ENCODE measurements around the gene COL28A1. TPM values are rescaled to one million over a fixed set of nuclear protein-coding genes. Genes with fewer than 3 reads are reported as not detected.

Gene COL28A1
- total and polyA plus RNA-seq, 5 donors: 3.8 to 5.8 (median 4.6) TPM

GRCh38 chr7:7331523-7331922 lies 204.2 kb downstream of the COL28A1 start:
- ATAC-seq (no peak), DNase-seq (no peak)
- Histone ChIP-seq H3K27ac (ENCODE audit: low read length) (no peak overlapping the region), H3K4me1 (ENCODE audit: control insufficient read depth, insufficient read depth, low read length) (no peaks in the 10 kb centered on the region), H3K9me3 (ENCODE audit: control insufficient read depth, low read length) (no peaks in the 10 kb centered on the region), H3K27me3 (ENCODE audit: control insufficient read depth, insufficient read depth) (no peaks in the 10 kb centered on the region), H3K4me3 (ENCODE audit: low read length) (no peak overlapping the region)
- WGBS: 68% methylated on average over 4 of the region's 4 CpGs
- intact Hi-C loops (cut with DNase I): no loop called here

GRCh38 chr7:7330997-7331396 lies 204.7 kb downstream of the COL28A1 start:
- no peaks in the 10 kb centered on the region for H3K4me1 ChIP-seq (ENCODE audit: control insufficient read depth, insufficient read depth, low read length)
- WGBS: 47% methylated on average over 2 of the region's 2 CpGs
- H3K4me3 ChIP-seq (ENCODE audit: low read length): no peak overlapping the region
- no peak overlapping the region for H3K27ac ChIP-seq (ENCODE audit: low read length)
- no peaks in the 10 kb centered on the region for H3K27me3 ChIP-seq (ENCODE audit: control insufficient read depth, insufficient read depth)
- H3K9me3 ChIP-seq (ENCODE audit: control insufficient read depth, low read length): no peaks in the 10 kb centered on the region
- no peak for DNase-seq
- intact Hi-C loops (cut with DNase I): no loop called here
- no peak for ATAC-seq

- intact Hi-C loops (cut with DNase I): no loop called here
- WGBS: 8% methylated on average over 1 of the region's 1 CpG
Observed at GRCh38 chr7:7329326-7329725, 206.3 kb downstream of the COL28A1 start.

GRCh38 chr7:7327423-7327822 lies 208.2 kb downstream of the COL28A1 start:
- no peak overlapping the region for H3K4me3 ChIP-seq (ENCODE audit: low read length)
- H3K27ac ChIP-seq (ENCODE audit: low read length): no peak overlapping the region
- intact Hi-C loops (cut with DNase I): no loop called here
- DNase-seq (no peak), ATAC-seq (no peak)
- no peaks in the 10 kb centered on the region for H3K9me3 ChIP-seq (ENCODE audit: control insufficient read depth, low read length)
- 67% methylated on average over 2 of the region's 2 CpGs for WGBS
- no peaks in the 10 kb centered on the region for H3K27me3 ChIP-seq (ENCODE audit: control insufficient read depth, insufficient read depth)
- no peaks in the 10 kb centered on the region for H3K4me1 ChIP-seq (ENCODE audit: control insufficient read depth, insufficient read depth, low read length)

More at GRCh38 chr7:7329326-7329725, 206.3 kb downstream of the COL28A1 start:
- no peaks in the 10 kb centered on the region for H3K9me3 ChIP-seq (ENCODE audit: control insufficient read depth, low read length)
- H3K4me3 ChIP-seq (ENCODE audit: low read length): no peak overlapping the region
- no peak overlapping the region for H3K27ac ChIP-seq (ENCODE audit: low read length)
- no peak for DNase-seq
- ATAC-seq: no peak
- H3K27me3 ChIP-seq (ENCODE audit: control insufficient read depth, insufficient read depth): no peaks in the 10 kb centered on the region
- no peaks in the 10 kb centered on the region for H3K4me1 ChIP-seq (ENCODE audit: control insufficient read depth, insufficient read depth, low read length)

GRCh38 chr7:7324698-7325097 lies 211.0 kb downstream of the COL28A1 start:
- WGBS: 72% methylated on average over 3 of the region's 3 CpGs
- DNase-seq (no peak), ATAC-seq (no peak)
- no peaks in the 10 kb centered on the region for H3K4me1 ChIP-seq (ENCODE audit: control insufficient read depth, insufficient read depth, low read length)
- H3K4me3 ChIP-seq (ENCODE audit: low read length): no peak overlapping the region
- intact Hi-C loops (cut with DNase I): no loop called here
- no peak overlapping the region for H3K27ac ChIP-seq (ENCODE audit: low read length)
- no peaks in the 10 kb centered on the region for H3K27me3 ChIP-seq (ENCODE audit: control insufficient read depth, insufficient read depth)
- H3K9me3 ChIP-seq (ENCODE audit: control insufficient read depth, low read length): no peaks in the 10 kb centered on the region

- Histone ChIP-seq H3K4me1 (ENCODE audit: control insufficient read depth, insufficient read depth, low read length) (no peaks in the 10 kb centered on the region), H3K27me3 (ENCODE audit: control insufficient read depth, insufficient read depth) (no peaks in the 10 kb centered on the region), H3K27ac (ENCODE audit: low read length) (no peak overlapping the region), H3K4me3 (ENCODE audit: low read length) (no peak overlapping the region), H3K9me3 (ENCODE audit: control insufficient read depth, low read length) (no peaks in the 10 kb centered on the region)
- intact Hi-C loops (cut with DNase I): no loop called here
- ATAC-seq (no peak), DNase-seq (no peak)
- WGBS: 59% methylated on average over 2 of the region's 2 CpGs
Observed at GRCh38 chr7:7323921-7324320, 211.8 kb downstream of the COL28A1 start.

- Histone ChIP-seq H3K27ac (ENCODE audit: low read length) (no peak overlapping the region), H3K9me3 (ENCODE audit: control insufficient read depth, low read length) (no peaks in the 10 kb centered on the region), H3K27me3 (ENCODE audit: control insufficient read depth, insufficient read depth) (no peaks in the 10 kb centered on the region), H3K4me3 (ENCODE audit: low read length) (no peak overlapping the region), H3K4me1 (ENCODE audit: control insufficient read depth, insufficient read depth, low read length) (no peaks in the 10 kb centered on the region)
- no peak for DNase-seq
- intact Hi-C loops (cut with DNase I): no loop called here
- WGBS: 61% methylated on average over 6 of the region's 6 CpGs
- ATAC-seq: no peak
Observed at GRCh38 chr7:7323352-7323751, 212.3 kb downstream of the COL28A1 start.

GRCh38 chr7:7321681-7322080 lies 214.0 kb downstream of the COL28A1 start:
- ATAC-seq (peak in 1 of 2 donors; percentile 29), DNase-seq (no peak)
- Histone ChIP-seq H3K9me3 (ENCODE audit: control insufficient read depth, low read length) (no peaks in the 10 kb centered on the region), H3K4me3 (ENCODE audit: low read length) (no peak overlapping the region), H3K27ac (ENCODE audit: low read length) (no peak overlapping the region), H3K4me1 (ENCODE audit: control insufficient read depth, insufficient read depth, low read length) (no peaks in the 10 kb centered on the region), H3K27me3 (ENCODE audit: control insufficient read depth, insufficient read depth) (no peaks in the 10 kb centered on the region)
- WGBS: 52% methylated on average over 5 of the region's 5 CpGs
- intact Hi-C loops (cut with DNase I): no loop called here

- intact Hi-C loops (cut with DNase I): no loop called here
Observed at GRCh38 chr7:7318601-7319000, 217.1 kb downstream of the COL28A1 start.

GRCh38 chr7:7317850-7318249 lies 217.8 kb downstream of the COL28A1 start:
- intact Hi-C loops (cut with DNase I): no loop called here
- H3K4me3 ChIP-seq (ENCODE audit: low read length): no peak overlapping the region
- no peaks in the 10 kb centered on the region for H3K9me3 ChIP-seq (ENCODE audit: control insufficient read depth, low read length)
- H3K4me1 ChIP-seq (ENCODE audit: control insufficient read depth, insufficient read depth, low read length): no peaks in the 10 kb centered on the region
- DNase-seq: no peak
- ATAC-seq: no peak
- H3K27me3 ChIP-seq (ENCODE audit: control insufficient read depth, insufficient read depth): no peaks in the 10 kb centered on the region
- WGBS: 70% methylated on average over 4 of the region's 4 CpGs
- no peak overlapping the region for H3K27ac ChIP-seq (ENCODE audit: low read length)

More at GRCh38 chr7:7318601-7319000, 217.1 kb downstream of the COL28A1 start:
- no peaks in the 10 kb centered on the region for H3K27me3 ChIP-seq (ENCODE audit: control insufficient read depth, insufficient read depth)
- H3K4me3 ChIP-seq (ENCODE audit: low read length): no peak overlapping the region
- H3K27ac ChIP-seq (ENCODE audit: low read length): no peak overlapping the region
- DNase-seq (no peak), ATAC-seq (no peak)
- WGBS: 84% methylated on average over 1 of the region's 1 CpG
- H3K9me3 ChIP-seq (ENCODE audit: control insufficient read depth, low read length): no peaks in the 10 kb centered on the region
- no peaks in the 10 kb centered on the region for H3K4me1 ChIP-seq (ENCODE audit: control insufficient read depth, insufficient read depth, low read length)

- no peak for DNase-seq
- H3K4me3 ChIP-seq (ENCODE audit: low read length): no peak overlapping the region
- whole genome bisulfite sequencing: 83% methylated on average over 3 of the region's 3 CpGs
- H3K27me3 ChIP-seq (ENCODE audit: control insufficient read depth, insufficient read depth): no peaks in the 10 kb centered on the region
- intact Hi-C loops (cut with DNase I): no loop called here
- H3K27ac ChIP-seq (ENCODE audit: low read length): no peak overlapping the region
- H3K4me1 ChIP-seq (ENCODE audit: control insufficient read depth, insufficient read depth, low read length): no peaks in the 10 kb centered on the region
- ATAC-seq: no peak
- H3K9me3 ChIP-seq (ENCODE audit: control insufficient read depth, low read length): no peaks in the 10 kb centered on the region
Observed at GRCh38 chr7:7315851-7316250, 219.8 kb downstream of the COL28A1 start.

- no peak overlapping the region for H3K27ac ChIP-seq (ENCODE audit: low read length)
- H3K4me1 ChIP-seq (ENCODE audit: control insufficient read depth, insufficient read depth, low read length): no peaks in the 10 kb centered on the region
- no peaks in the 10 kb centered on the region for H3K9me3 ChIP-seq (ENCODE audit: control insufficient read depth, low read length)
- no peaks in the 10 kb centered on the region for H3K27me3 ChIP-seq (ENCODE audit: control insufficient read depth, insufficient read depth)
- ATAC-seq (no peak), DNase-seq (no peak)
- 77% methylated on average over 2 of the region's 2 CpGs for WGBS
- no peak overlapping the region for H3K4me3 ChIP-seq (ENCODE audit: low read length)
- intact Hi-C loops (cut with DNase I): no loop called here
Observed at GRCh38 chr7:7312323-7312722, 223.3 kb downstream of the COL28A1 start.

All from right cardiac atrium (tissue), 5 donors.